Left forelimb (tissue), 1 donor: ENCODE data around the gene VEZF1.

Source experiments
- DNase-seq: peaks from one replicate; pipeline ENCODE4 v3.0.0-alpha.2; 2018; ENCODE audit warnings: low spot score

VEZF1 gene

DNA sequence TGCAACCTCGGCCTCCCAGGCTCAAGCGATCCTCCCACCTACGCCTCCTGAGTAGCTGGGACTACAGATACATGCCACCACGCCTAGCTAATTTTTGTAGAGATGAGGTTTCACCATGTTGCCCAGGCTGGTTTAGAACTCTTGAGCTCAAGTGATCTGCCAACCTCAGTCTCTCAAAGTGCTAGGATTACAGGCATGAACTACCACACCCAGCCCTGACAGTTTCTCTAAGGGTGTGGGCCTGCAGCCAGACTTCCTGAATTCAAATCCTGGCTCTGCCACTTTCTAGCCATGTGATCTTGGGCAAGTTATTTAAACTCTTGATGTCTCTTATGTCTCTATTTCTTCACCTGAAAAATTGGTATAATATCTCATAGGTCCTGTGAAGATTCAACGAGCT lies 38.4 kb downstream of the VEZF1 start:
- DNase-seq = no peak

DNA sequence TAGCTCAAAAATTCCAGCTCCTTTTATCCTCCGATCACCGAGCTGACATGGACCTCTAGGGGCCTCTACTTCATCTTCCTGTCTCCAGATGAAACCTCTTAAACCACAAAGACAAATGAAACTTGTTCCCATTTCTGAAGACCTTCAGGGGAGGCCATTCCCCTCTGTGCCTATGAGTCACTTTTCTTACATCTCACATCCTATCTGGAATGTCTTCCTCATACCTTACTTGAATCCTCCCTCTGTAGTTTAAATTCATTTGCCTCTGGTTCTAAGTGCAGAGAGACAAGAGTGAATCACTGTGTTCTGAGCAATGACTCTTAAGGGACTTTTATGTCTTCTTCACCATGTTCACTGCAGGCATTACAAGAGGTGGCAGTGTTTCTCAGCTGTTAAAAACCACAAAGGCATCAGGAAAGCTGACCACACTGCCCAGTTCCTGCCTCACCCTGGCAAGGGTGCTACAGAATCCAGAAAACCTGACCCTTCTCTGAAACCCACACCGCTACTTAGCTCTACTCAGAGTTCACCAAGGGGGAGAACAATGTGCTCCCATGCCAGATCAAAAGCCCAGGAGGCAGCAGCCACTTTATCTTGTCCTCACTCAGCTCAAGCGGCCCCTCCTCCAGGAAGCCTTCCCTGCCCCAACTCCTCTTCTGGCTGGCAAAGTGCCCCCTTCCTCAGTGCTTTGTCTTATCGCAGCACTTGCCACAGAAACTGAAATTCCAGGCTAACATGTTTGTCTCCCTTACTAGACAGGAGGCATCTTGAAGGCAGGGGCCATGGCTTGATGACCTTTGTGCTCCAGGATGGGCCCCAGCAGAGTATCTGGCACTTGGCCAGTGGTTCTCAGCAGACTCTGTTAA lies 39.3 kb downstream of the VEZF1 start:
- DNase-seq = no peak

DNA sequence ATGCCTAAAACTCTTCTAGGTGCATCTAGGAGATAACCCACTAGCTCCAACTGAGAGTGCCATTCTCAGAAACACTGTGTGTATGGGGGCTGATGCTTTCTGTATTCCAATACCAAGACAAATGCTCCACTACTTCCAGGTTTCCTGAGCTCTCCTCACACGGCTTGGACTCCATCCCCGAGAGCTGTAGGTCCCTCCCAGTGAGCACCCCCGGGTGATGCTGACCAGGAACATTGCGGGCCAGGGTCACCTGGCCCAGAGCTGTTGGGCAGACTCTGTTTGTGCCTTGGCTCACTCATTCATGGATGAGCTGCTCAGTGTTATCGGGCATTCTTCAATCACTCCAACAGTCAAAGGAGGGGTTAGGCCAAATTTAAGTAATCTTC lies 39.9 kb downstream of the VEZF1 start:
- DNase-seq = no peak

DNA sequence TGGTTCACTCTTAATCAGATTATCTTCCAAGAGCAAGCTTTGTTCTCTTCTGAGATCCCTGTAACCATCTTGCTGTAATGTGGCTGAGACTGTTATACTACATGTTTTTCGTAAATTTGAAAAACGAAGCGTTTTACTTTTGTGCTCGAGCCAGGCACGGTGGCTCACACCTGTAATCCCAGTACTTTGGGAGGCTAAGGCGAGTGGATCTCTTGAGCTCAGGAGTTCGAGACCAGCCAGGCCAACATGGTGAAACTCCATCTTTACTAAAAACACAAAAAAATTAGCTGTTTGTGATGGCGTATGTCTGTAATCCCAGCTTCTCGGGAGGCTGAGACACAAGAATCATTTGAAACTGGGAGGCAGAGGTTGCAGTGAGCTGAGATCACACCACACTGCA lies 40.7 kb downstream of the VEZF1 start:
- DNase-seq = no peak

DNA sequence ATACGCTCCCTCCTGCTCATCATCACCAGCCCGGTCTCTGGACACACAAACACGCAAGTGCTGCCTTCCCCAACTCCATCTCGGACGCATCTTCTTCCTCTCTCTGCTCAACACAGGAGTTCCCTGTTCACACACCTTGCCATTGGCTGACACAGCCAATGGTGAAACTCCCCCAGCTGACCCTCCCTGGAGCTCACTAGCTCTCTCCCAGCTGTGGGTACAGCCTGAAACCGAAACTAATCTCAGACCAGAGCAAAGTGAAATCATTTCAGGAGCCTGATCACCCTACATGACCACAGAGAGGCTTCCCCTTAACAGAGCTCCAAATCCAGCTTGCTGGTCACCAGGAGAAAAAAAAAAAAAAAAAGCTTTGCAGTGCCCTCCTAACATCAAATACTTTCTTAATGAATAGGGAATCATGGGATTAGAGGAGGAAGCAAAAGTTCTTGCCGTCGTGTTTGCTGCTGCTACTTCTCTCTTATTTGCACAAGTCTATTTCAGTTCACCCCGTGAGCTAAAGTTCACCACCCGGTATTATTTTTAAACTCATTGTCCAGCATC lies 41.2 kb downstream of the VEZF1 start:
- no peak for DNase-seq

DNA sequence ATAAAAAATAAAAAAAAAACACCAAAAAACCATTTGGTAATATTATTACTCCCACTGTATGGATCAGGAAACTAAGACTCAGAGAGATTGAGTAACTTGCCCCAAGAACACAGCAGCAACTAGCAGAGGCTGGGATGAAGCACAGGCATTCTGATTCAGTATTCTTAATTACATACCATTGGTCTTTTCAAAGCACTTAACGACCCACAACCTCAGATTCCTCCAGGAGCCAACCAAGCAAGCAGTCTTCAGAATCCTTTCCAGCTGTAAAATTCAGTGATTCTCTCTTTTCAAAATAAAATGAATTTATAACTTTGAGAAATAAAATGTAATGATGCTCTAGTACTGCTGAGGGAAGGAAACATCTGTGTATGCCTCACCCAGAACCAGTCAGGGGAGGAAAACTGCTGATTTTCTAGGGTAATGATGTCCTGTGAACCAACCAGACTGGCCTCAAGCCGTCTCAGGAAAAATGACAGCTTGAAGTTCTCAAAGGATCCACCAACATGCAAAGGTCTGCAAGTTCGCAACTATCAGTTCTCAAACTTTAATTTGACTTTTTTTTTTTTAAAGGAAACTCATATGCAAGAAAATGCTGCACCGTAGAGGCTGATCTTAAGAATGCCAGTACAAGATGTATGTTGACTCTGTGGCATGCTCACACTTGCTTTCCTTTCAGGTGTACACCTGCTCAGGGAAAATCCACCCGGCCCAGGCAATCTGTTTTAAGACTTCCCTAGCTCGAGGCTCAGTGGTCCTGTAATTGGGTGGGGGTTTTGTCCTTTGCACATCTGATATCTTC lies 41.9 kb downstream of the VEZF1 start:
- no peak for DNase-seq

DNA sequence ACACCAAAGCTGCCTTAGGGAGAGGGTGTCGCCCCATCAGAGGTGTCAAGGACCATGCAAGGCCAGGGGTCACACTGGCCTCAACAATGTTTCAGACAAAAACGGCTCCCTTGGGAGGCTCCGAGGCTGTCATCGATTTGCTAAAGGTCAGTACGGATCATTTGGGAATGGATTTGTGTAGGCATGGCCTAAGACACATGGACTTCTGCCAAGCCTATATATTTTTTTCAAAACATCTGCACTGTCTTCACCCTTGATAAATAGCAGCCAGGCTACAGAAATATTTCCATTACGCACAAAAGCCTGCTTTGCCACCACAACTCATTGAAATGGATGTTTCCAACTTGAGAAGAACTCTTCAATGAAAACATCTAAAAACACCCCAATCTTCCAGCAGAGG lies 43.1 kb downstream of the VEZF1 start:
- DNase-seq = no peak

DNA sequence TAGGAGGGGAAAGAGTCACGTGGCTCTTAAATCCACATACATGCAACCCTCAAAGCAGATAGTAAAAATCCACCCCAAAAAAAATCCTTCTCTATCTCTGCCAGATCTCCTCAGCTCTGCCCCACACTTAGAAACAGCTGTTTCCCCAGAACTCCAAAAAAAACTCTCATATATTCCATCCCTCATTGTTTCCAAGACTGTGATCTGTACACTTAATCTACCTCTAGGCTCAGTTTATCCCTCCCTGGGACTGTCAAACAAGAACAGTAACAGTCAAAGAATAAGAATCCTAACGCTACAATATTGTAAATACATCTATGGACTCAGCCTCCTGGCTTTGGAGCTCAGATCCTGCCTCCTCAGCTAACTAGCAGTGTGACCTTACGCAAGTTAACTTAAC lies 44.4 kb downstream of the VEZF1 start:
- DNase-seq = no peak

DNA sequence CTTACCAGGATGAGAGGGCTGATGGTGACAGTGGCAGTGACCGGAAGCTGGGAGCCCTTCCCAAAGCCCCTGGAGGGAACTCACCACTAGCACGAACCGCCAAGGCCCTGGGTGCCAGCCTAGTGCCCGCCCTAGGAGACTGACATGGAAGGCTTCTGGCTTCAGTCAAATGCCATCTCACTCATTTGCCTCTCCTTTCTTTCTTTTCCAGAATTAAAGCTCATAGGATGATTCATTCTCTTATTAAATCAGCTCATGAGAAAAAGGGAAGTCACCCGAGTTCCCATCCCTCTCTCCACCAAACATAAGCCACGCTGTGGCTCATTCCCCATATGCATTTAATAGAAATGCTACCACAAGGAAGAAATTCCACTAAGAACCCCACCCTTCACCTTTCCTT lies 44.9 kb downstream of the VEZF1 start:
- DNase-seq = no peak

DNA sequence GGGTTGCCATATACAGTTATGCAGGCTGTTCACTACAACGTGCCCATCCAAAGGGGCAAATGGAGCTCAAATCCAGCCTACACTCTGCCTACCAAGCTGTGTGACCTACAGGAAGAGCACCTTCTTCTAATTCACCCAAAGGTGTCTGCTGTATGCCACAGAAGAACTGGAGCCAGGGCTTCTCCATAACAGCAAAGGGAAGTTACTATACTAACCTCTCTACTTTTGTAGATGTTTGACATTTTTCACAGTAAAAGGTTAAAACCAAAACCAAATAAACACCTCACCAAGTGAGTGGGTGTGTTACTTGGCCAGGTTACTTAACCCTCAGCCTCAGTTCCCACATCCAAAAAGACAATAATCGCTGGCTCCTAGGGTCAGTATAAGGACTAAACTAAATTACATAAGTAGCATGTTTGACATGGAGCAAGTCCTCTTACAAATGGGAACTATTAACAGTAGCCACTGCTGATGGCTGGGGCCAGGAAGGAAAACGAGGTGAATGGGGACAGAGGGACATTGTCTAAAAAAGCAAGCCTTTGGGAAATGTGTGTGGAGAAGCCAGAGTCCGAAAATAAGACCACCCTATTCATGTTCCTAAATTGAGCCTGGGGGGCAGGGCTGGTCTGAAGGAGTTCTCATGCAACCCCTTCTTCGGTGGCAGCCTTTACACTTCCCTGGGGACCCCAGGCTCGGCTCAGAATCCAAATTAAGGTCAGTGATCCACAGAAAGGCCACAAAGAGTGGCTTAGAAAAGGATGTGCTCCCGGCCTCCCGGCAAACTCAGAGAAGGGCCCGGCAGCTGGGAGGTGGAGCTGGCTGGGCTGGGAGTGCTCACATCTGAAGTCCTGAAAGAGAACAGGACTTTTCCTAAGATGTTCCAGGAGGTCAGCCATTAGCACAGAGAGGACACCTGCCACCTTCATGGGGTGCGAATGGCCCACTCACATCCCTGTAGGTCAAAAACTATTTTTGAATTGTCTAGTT lies 46.4 kb downstream of the VEZF1 start:
- DNase-seq = no peak

DNA sequence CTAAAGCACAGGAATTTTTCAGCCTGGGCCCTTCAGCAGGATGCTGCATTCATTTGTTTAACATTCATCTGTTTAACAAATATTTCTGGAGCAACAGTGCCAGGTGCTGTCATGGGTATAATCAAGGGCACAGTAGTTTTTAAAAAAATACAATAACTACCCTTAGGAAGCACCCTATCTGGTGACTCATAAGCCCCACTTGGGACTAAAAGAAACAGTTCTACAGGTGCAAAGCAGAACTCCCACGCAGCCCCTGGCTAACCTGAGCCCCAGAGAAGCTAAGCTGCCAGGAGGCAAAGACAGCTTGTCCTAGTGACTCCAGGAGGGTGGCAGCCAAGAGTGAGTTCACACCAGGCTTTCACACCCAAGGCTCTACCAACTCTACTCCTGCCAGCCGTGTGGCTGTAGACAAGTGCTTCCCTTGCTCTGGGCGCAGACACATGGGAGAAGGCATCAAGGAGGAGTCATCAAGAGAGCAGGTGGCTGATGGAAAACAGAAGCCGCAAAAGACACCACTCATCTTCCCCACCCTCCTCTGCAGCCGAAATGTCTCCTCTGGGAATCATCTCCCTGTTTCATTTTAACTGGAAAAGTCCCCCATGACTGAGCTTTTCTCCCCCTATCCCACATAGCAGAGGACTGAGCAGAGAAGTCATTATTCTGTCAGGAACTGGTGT lies 47.3 kb downstream of the VEZF1 start:
- DNase-seq = no peak

DNA sequence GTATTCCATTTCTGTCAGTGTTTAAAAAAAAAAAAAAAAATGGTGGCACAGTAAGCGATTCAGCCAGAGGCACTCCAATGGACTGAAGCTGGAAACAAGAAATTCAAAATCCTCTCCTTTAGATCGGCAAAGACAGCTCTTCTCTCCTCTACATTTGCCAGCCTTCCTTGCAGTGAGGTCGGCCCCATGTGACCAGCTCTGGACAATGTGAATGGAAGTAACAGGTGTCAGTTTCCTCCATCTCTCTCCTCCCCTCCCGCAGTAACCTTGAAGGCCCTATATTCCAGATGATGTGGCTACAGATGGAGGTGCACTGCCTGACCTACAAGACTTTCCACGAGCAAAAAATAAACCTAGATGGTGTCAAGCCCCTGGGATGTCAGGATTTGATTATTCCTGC lies 47.8 kb downstream of the VEZF1 start:
- no peak for DNase-seq

DNA sequence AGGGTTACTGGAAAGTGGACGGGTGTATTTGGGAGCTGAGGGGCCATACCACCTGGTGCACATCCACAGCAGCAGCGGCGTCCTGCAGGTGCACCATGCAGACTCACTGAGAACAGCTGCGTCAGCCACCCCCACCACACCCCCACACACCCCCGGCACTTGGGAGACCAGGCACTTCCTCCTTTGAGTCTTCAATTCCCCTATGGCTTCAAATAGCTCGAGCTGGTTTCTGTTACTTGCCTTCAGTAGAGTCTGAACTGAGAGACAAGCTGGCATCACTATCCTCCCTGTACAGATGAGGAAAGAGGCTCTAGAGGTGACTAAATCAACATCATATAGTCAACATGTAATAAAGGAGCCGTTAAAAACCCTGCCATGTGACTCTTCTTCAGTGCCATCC lies 48.3 kb downstream of the VEZF1 start:
- DNase-seq = no peak

DNA sequence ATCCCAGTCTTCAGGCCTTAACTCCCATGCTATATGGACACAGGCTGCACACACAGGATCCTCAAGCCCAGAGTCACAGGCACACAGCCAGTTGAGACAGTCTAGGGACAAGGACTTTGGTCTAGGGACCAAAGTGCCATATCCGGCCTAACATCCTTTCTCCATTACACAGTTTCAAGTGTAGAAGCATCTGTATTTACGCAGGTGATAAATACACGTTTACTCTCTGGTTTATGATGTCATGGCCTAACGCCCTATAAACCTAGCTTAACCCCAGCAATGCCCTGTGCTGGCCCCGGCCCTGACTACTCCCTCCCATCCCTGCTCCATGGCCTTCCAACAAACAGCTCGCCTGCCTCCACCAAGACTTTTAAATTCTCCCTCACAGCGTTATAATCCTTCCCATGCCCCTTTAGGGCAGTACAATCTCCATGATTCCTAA lies 50.0 kb downstream of the VEZF1 start:
- no peak for DNase-seq

DNA sequence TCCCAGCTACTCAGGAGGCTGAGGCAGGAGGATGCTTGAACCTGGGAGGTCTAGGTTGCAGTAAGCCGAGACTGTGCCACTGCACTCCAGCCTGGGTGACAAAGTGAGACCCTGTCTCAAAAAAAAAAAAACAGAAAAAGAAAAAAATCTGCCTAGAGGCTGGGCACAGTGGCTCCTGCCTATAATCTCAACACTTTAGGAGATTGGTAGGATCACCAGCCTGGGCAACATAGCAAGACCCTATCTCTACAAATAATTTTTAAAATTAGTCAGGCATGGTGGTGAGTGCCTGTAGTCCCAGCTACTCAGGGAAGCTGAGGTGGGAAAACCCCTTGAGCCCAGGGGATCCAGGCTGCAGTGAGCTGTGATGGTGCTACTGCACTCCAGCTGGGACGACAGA lies 50.6 kb downstream of the VEZF1 start:
- DNase-seq = no peak

DNA sequence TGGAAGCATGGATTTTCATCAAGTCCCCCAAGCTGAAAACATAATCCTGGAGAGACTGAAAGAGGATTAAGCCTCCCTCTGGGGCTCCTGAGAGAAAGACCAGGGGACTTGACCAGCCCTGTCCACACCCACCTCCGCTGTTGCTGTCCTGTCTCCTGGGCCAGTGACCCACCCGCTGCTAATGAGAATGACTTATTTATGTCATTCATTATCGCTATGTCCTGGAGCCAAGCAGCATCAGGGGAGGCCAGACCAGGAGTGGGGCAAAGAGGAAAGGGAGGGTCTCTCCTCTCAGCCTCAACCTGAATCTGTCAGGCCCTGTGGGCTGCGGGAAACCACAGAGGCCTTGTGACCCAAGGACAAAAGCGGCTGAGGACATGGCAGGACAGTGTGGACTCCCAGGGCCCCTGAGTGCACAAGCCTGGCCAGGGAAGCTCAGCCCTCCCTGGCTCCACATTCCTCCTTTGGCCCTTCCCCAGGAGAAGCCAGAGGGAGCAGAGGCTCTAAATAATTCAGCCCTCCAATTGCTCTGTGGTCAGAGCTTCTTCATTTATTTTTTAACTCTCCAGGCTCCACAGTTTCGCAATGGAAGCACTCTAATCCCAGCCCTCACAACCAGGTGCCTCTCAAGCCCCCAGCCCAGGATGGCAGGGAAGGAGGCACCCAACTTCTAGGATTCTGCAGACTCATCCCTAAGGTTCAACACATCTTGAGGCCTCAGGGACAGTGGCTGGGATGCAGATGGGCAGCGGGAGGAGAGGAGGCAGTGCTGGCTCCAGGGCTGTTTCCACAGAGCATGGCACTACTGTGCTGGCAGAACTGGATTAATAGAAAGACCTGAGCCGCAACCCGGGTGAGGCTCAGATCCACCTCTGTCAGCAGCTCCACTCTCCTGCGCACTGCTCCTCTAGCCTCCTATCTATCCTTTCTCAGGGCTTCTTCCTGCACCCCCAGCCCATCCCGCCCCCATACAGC lies 51.9 kb downstream of the VEZF1 start:
- DNase-seq = no peak

DNA sequence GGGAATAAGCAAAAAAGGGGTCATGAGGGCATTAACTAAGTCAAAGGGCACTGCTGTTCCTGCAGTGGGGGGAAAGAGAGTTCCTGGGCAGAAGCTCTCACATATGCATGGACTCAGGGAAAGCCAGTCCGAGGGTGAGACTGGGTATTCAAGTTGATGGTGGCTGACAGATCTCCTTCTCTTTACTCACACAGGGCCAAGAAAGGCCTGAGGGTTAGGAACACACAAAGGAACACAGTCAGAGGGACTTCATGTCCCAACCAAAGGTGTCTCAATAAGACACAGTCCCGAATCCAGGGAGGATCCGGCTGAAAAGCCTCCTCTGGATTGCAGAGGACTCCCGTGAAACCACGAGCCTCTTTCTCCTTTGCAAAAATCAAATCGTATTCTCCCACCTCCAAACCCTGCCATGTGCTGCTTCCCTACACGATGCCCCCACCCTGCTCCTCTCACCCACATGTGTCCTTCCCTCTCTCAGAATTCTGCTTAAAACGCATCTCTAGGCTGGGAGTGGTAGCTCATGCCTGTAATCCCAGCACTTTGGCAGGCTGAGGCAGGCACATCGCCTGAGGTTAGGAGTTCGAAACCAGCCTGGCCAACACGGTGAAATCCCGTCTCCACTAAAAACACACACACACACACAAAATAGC lies 56.4 kb downstream of the VEZF1 start:
- DNase-seq = no peak

DNA sequence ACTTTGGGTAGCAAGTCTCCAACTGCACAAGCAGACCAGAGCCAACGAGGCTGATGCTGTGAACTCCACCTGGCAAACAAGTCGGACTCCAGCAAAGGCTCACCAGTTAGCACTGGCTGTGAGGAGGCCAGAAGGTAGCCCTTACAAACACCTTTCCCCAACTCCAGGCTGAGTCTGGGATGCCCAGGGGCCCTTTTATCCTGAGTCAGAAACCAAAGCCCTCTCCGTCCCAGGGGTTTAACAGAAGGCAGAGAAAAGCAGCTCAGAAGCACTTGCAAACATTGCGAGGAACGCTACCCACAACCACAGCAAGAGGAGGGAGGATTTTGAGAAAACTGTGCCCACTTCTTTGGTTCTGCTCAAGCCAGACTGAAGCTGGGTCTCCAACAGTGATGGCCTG lies 57.8 kb downstream of the VEZF1 start:
- no peak for DNase-seq

DNA sequence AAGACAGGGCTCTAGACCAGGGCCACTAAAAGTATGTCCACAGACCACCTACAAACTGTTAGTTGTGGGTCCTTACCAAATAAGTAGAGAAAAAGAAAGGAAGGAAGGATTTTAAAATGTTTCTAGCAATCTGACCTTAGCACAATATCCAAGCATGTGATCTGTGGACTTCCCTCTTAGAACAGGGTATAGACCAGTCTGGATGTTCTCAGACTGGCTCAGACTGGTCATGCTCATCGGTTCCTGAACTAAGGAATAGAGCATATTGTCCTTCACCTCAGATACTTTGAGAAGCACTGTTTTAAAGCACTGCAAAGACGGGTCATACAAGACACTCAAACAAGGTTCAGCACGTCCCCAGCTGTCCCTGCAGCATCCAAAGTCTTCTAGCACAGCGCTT lies 58.7 kb downstream of the VEZF1 start:
- DNase-seq = no peak

DNA sequence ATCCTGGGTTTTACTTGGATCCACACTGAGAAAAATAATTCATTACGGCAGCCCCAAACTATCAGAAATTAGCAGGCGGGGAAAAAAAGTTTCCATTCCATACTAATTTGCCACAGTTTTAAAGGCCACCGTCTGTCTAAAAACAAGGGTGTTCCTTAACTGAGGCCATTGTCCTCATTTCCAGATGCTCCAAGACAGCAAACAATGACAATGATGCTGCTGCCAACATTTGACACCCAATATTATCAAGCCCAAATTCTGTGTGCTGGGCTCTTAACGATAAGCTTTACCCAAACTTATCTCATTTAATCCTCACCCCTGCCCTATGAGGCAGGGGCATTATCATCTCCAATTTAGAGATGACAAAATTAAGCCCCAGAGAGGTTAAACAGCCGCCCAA lies 59.1 kb downstream of the VEZF1 start:
- DNase-seq = no peak
